Measurements from ENCODE around the gene C12orf76. TPM values are rescaled to one million over a fixed set of nuclear protein-coding genes. Genes with fewer than 3 reads are reported as not detected.

The C12orf76 gene
- total and polyA plus RNA-seq, 2 of the 13 experiments (the other 11 are each of a cell fraction or from before 2014, with no cell fraction given) = 15.8 to 38.4 TPM

GRCh38 chr12:110039085-110039807 lies 9.1 kb downstream of the C12orf76 start:
- no peak overlapping the region for H2AFZ ChIP-seq (ENCODE audit: low read length)
- ChIA-PET POLR2A (interaction anchor here (0.8 to 1.7 kb wide), 5 partner anchors 21 to 52 kb away, joined by 3 to 6 read pairs (median 3); no protein-coding TSS in a partner anchor), CTCF (ENCODE audit: low intra/inter-chr PET ratio, low total read pairs) (no interaction called here)
- H3K9me3 ChIP-seq (ENCODE audit: low read length) = no peaks in the 10 kb centered on the region
- intact Hi-C loops (cut with micrococcal nuclease; ENCODE audit: unreplicated experiment) (loop anchor here (1.0 to 2.0 kb wide), 2 partner anchors 40 to 52 kb away; partner anchors contain the start of gene ANKRD13A), in situ Hi-C loops (cut with HindIII; ENCODE audit: extremely low pct_ligation_motif_present, low pct_unique_long_range_greater_than_20kb) (no loop called here)
- DNase-seq (ENCODE audit: low spot score) (peak; percentile 99), FAIRE-seq (peak; percentile 98), ATAC-seq (peak; percentile 88)
- TSS peak; percentile 74 for BruUV-seq (replicated peaks)
- H3K27ac ChIP-seq (ENCODE audit: extremely low read length, insufficient read depth, low read length) = peak overlapping the region; percentile 96
- H3K27me3 ChIP-seq (ENCODE audit: control insufficient read depth in 1 of 2, insufficient read depth in 2 of 2, low read length in 2 of 2) = no peaks in the 10 kb centered on the region
- 1% methylated on average over 5 of the region's 5 CpGs for WGBS (ENCODE audit: low lambda C conversion rate)
- H3K4me1 ChIP-seq (ENCODE audit: insufficient read depth, low read length) = peaks cover 95% of the 10 kb centered on the region
- H3K4me2 ChIP-seq (ENCODE audit: low read depth, low read length) = peak overlapping the region; percentile 76
- H3K9ac ChIP-seq (ENCODE audit: insufficient read depth, low read depth, low read length) = peak overlapping the region; percentile 78
- no peaks in the 10 kb centered on the region for H4K20me1 ChIP-seq (ENCODE audit: insufficient read depth, low read length)
- H3K4me3 ChIP-seq (replicated peaks in 1 of 3; ENCODE audit: insufficient read depth in 1 of 3, low read depth in 2 of 3, low read length in 3 of 3) = peak overlapping the region in 1 of 3 experiments; percentile 34; a peak in 1 of 6 replicates
- peaks cover 12% of the 10 kb centered on the region for H3K79me2 ChIP-seq (ENCODE audit: insufficient read depth, low read length)
- H3K36me3 ChIP-seq (replicated peaks in 1 of 2; ENCODE audit: control insufficient read depth in 1 of 2, insufficient read depth in 2 of 2, low read length in 2 of 2) = peaks cover 8 to 31% of the 10 kb centered on the region in 2 experiments
- peak; percentile 35; the same call in 1 of the 2 replicates for TF ChIP-seq FOXK2 (IDR thresholded peaks at IDR 0.05)
- TF ChIP-seq ZNF720 (CRISPR knock-in tag; IDR thresholded peaks at IDR 0.05) = no peak
- TF ChIP-seq ZNF432 (CRISPR knock-in tag; IDR thresholded peaks at IDR 0.05; ENCODE audit: borderline replicate concordance) = no peak
- no peak for TF ChIP-seq RNF2 (conservative IDR thresholded peaks at IDR 0.05; ENCODE audit: low read depth)
- TF ChIP-seq SSRP1 (CRISPR knock-in tag; IDR thresholded peaks at IDR 0.05) = 0 out of 2 replicates have a peak, but pooled peaks have one; percentile 63
- no peak for TF ChIP-seq NAIF1 (CRISPR knock-in tag; IDR thresholded peaks at IDR 0.05; ENCODE audit: borderline replicate concordance)
- peak; percentile 45; the same call in 1 of the 2 replicates for TF ChIP-seq PITX1 (CRISPR knock-in tag; IDR thresholded peaks at IDR 0.05)
- no peak for TF ChIP-seq BCL3 (CRISPR knock-in tag; IDR thresholded peaks at IDR 0.05)
- no peak for TF ChIP-seq ZNF672 (CRISPR knock-in tag; IDR thresholded peaks at IDR 0.05)
- TF ChIP-seq HDAC1 (CRISPR knock-in tag; IDR thresholded peaks at IDR 0.05) = peak; percentile 65
- TF ChIP-seq EEA1 (CRISPR knock-in tag; IDR thresholded peaks at IDR 0.05; ENCODE audit: borderline replicate concordance) = no peak
- no peak for TF ChIP-seq ZNF234 (CRISPR knock-in tag; conservative IDR thresholded peaks at IDR 0.05)
- TF ChIP-seq ESRRA (CRISPR knock-in tag; IDR thresholded peaks at IDR 0.05; ENCODE audit: low read depth) = 0 out of 2 replicates have a peak, but pooled peaks have one; percentile 37
- no peak for TF ChIP-seq CENPX (CRISPR knock-in tag; IDR thresholded peaks at IDR 0.05)
- no peak for TF ChIP-seq ZNF577 (CRISPR knock-in tag; IDR thresholded peaks at IDR 0.05; ENCODE audit: borderline replicate concordance, low read depth)
- no peak for TF ChIP-seq RBAK (CRISPR knock-in tag; IDR thresholded peaks at IDR 0.05)
- TF ChIP-seq ZNF800 (CRISPR knock-in tag; IDR thresholded peaks at IDR 0.05) = peak; percentile 46; the same call in 1 of the 2 replicates
- no peak for TF ChIP-seq ZNF777 (CRISPR knock-in tag; IDR thresholded peaks at IDR 0.05)
- peak; percentile 35; the same call in 1 of the 2 replicates for TF ChIP-seq YEATS2 (CRISPR knock-in tag; IDR thresholded peaks at IDR 0.05; ENCODE audit: borderline replicate concordance)
- no peak for TF ChIP-seq REL (CRISPR knock-in tag; conservative IDR thresholded peaks at IDR 0.05)
- no peak; the same call in 1 of the 2 replicates for TF ChIP-seq ZNF136 (CRISPR knock-in tag; IDR thresholded peaks at IDR 0.05; ENCODE audit: low read depth)
- TF ChIP-seq ZFP41 (CRISPR knock-in tag; IDR thresholded peaks at IDR 0.05; ENCODE audit: borderline replicate concordance) = no peak
- TF ChIP-seq SRSF4 (IDR thresholded peaks at IDR 0.05; ENCODE audit: low read depth, low read length, poor library complexity, severe bottlenecking) = no peak

All from HepG2 (cell line).